Activated CD8-positive, alpha-beta memory T cell treated with anti-CD3 and anti-CD28 coated beads for 36 hours (primary cell): Measurements from ENCODE around the gene TSPAN18. TPM values are rescaled to one million over a fixed set of nuclear protein-coding genes. Genes with fewer than 3 reads are reported as not detected.

Experiments used
- CTCF ChIA-PET: fragments of 350-600 bp; sonication (Branson Sonifier 250); formaldehyde crosslinking; loops from one replicate; lab custom pipeline; 2021; ENCODE audit warnings: antibody characterized with exemption; lab: Charles Lee
- POLR2A ChIA-PET: fragments of 350-600 bp; sonication (Branson Sonifier 250); formaldehyde crosslinking; loops from one replicate; lab custom pipeline; 2021; ENCODE audit warnings: antibody characterized with exemption; lab: Charles Lee
- total RNA-seq, 2 experiments: library from RNA; stranded (reverse); gene quantifications; one replicate each; pipeline ENCODE4 v1.2.3, GENCODE V29; 2021

The TSPAN18 gene
- total RNA-seq, 2 experiments from 2014 or later: 0.84 to 1.1 TPM

GRCh38 chr11:44730775-44731174 lies 4.0 kb downstream of the TSPAN18 start:
- POLR2A ChIA-PET: no interaction called here

GRCh38 chr11:44731685-44732430 lies 5.1 kb downstream of the TSPAN18 start:
- ChIA-PET CTCF (interaction anchor here (2.5 kb wide), 1 partner anchor 44 kb away, joined by 7 read pairs; no protein-coding TSS in a partner anchor), POLR2A (no interaction called here)

More at GRCh38 chr11:44730775-44731174, 4.0 kb downstream of the TSPAN18 start:
- CTCF ChIA-PET: interaction anchor here (0.7 to 2.5 kb wide), 3 partner anchors 10 to 94 kb away, joined by 3 to 7 read pairs (median 4); no protein-coding TSS in a partner anchor

- CTCF ChIA-PET: no interaction called here
- POLR2A ChIA-PET: no interaction called here
Measured at GRCh38 chr11:44732564-44732963, 5.8 kb downstream of the TSPAN18 start.

GRCh38 chr11:44733877-44734276 lies 7.1 kb downstream of the TSPAN18 start:
- ChIA-PET CTCF (no interaction called here), POLR2A (no interaction called here)

- ChIA-PET CTCF (no interaction called here), POLR2A (no interaction called here)
Measured at GRCh38 chr11:44734843-44735381, 8.2 kb downstream of the TSPAN18 start.

DNA sequence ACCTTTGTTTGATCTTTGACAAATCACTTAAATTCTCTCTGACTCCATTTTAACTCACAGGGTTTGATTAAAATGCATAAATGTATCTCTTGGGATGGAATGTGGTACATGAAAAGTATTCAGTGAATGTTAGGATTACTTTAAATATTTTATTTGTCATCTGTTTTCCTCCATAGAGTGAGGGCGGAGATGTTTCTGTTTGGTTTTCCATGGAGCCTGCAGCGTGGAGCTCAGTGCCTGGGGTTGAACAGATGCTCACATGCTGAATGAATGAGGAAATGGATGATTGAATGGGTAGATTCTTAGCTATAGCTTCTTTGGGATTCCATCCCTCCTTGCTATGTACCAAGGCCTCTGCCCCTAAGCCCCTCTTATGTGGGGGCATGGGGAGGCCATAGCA lies 10.0 kb downstream of the TSPAN18 start:
- CTCF ChIA-PET: interaction anchor here (0.6 kb wide), 1 partner anchor 9 kb away, joined by 3 read pairs; no protein-coding TSS in a partner anchor
- POLR2A ChIA-PET: interaction anchor here (0.6 kb wide), 1 partner anchor 154 kb away, joined by 4 read pairs; no protein-coding TSS in a partner anchor

GRCh38 chr11:44737245-44738085 lies 10.7 kb downstream of the TSPAN18 start:
- POLR2A ChIA-PET: no interaction called here
- CTCF ChIA-PET: interaction anchor here (0.6 kb wide), 1 partner anchor 10 kb away, joined by 3 read pairs; no protein-coding TSS in a partner anchor

- POLR2A ChIA-PET: no interaction called here
- CTCF ChIA-PET: interaction anchor here (1.5 kb wide), 1 partner anchor 9 kb away, joined by 3 read pairs; no protein-coding TSS in a partner anchor
Measured at GRCh38 chr11:44738791-44739190, 12.0 kb downstream of the TSPAN18 start.

GRCh38 chr11:44740967-44741366 lies 14.2 kb downstream of the TSPAN18 start:
- CTCF ChIA-PET: no interaction called here
- POLR2A ChIA-PET: no interaction called here

GRCh38 chr11:44741976-44742375 lies 15.2 kb downstream of the TSPAN18 start:
- CTCF ChIA-PET: no interaction called here
- POLR2A ChIA-PET: no interaction called here

GRCh38 chr11:44742508-44743246 lies 15.9 kb downstream of the TSPAN18 start:
- ChIA-PET CTCF (no interaction called here), POLR2A (no interaction called here)

DNA sequence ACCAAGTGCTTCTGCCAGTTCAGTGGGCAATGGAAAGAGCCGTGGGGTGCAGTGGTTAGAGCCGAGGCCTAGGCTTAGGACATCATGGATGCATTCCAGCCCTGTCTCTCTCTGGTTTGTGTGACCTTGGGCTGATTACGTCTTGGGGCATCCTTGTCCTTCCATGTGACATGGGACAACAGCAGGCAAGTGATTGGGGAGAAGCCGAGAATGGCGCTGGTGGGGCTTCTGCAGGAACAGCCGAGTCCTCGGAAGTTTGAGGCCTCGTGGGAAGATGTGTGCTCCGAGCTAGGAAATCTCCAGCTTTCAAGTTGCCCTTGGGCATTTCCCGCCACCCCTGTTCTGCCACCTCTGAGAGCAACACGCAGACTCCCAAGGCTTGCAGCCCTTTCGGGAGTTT lies 16.6 kb downstream of the TSPAN18 start:
- CTCF ChIA-PET: no interaction called here
- POLR2A ChIA-PET: no interaction called here

- ChIA-PET POLR2A (no interaction called here), CTCF (no interaction called here)
Measured at GRCh38 chr11:44743959-44744557, 17.3 kb downstream of the TSPAN18 start.

GRCh38 chr11:44746894-44747293 lies 20.1 kb downstream of the TSPAN18 start:
- ChIA-PET POLR2A (no interaction called here), CTCF (interaction anchor here (1.3 kb wide), 1 partner anchor 165 kb away, joined by 3 read pairs; no protein-coding TSS in a partner anchor)

GRCh38 chr11:44747316-44747715 lies 20.6 kb downstream of the TSPAN18 start:
- CTCF ChIA-PET: no interaction called here

GRCh38 chr11:44747836-44748235 lies 21.1 kb downstream of the TSPAN18 start:
- CTCF ChIA-PET: no interaction called here
- POLR2A ChIA-PET: no interaction called here

More at GRCh38 chr11:44747316-44747715, 20.6 kb downstream of the TSPAN18 start:
- POLR2A ChIA-PET: no interaction called here

DNA sequence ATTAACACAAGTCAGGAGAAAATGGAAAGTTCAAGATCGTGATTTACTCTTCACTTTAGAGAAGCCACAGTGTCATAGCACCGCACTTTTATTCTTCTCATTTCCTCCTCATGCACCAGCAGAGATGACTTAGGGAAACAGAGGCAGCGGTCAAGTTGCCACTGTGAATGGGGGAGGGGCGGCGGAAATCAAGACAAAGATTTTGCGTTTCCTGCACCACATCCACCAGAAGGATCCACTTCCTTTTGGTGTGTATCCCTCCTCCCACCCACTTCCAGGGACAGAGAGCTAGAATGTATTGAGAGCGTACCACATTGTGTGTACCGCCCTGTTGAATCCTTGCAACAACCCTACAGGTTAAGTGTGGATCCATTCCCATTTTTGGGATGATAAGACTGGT lies 21.8 kb downstream of the TSPAN18 start:
- POLR2A ChIA-PET: no interaction called here
- CTCF ChIA-PET: no interaction called here

DNA sequence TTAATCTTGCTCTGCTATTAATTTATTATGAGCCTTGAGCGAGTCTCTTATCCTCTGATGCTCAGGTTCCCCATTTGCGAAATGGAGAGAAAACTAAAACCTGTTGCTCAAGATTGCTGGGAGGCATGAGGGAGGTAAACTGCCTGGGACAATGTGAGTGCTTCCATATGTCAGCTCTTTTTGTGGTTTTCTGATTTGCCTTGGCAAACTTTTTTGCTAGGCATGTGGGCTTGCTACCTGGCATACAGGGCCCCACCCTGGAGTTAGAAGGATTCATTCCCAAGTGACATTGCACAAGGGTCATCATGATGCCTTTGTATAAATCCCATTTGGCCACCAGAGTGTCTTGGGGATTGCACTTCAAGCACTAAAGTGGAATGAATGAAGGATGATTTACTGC lies 22.4 kb downstream of the TSPAN18 start:
- POLR2A ChIA-PET: no interaction called here

More for the DNA sequence above, 22.4 kb downstream of the TSPAN18 start:
- CTCF ChIA-PET: no interaction called here
